G401.6 (cell line): ENCODE measurements around the gene HTRA2.

Source experiments
- FAIRE-seq: peaks from 2 replicates; lab custom pipeline; 2012; peaks lifted over from hg19 to GRCh38; lab: Jason Lieb, UNC

Gene HTRA2

DNA sequence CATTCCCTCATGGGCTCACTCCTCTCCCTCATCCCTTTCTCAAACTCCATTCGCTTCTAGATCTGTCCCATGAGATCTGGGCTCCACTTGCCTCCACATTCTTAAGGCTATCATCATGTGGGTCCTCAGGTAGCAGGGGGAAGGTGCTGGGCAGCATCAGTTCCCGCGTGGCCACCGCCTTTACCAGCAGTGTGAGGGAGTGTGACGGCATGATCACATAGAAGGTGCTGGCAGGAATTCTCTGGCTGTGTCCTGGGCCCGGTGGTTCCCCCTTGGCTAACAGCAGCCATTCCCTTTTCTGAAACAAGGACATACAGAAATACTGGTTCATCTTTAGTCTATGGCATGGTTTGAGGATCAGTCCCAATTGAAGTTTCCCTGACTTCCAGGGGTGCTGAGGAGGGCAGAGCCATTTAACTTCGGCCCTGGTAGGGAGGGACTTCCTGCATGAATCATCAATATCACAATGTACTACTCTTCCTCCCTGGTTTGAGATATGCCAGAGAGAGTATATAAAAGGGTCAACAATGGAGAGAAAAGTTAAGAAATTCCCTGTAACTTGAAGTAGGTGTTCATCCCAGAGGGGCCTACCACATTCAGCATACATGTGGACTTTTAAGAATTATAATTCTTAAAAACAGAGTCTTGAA is 32.5 kb downstream of the HTRA2 start:
- FAIRE-seq: no peak

GRCh38 chr2:74564222-74564621 is 34.5 kb downstream of the HTRA2 start:
- no peak for FAIRE-seq

GRCh38 chr2:74566076-74566753 is 36.5 kb downstream of the HTRA2 start:
- no peak for FAIRE-seq

- no peak for FAIRE-seq
These were observed 37.0 kb downstream of the HTRA2 start for GRCh38 chr2:74566754-74567085.

DNA sequence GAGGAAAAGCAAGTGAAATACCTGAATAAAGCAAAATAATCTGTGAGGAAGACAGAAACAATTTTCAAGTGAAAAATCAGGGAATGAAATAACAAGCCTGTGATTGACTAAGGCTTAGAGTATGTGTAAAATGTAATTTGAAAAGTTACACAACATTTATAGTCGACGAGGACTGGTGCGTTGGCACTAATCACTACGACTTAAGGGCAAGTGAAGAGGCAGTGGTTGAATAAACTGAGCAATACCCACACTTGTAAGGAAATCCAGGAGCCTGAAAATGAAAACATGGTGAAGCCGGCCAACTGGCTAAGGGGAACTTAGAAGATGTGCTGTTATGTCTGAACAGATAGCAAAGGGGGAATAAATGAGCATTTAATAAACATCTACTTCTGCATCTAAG is 38.1 kb downstream of the HTRA2 start:
- FAIRE-seq: no peak

GRCh38 chr2:74569686-74570085 is 40.0 kb downstream of the HTRA2 start:
- FAIRE-seq: no peak

DNA sequence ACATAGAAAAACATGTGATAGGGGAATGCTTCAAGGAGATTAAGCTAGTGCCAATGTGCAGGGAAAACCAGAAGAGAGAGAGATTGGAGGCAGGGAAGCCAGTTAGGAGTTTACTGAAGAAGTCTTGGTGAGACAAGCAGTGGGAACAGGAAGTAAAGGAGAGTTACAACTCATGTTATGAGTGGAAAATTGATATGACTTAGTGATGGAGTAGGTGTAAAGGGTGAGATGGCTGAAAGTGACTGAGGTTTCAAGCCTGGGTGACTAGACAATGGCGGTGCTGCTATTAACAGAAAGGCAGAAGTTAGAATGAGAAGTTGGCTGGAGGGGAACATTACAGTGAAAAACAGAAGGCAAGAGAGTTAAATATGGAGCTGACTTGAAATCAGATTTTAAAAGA is 41.3 kb downstream of the HTRA2 start:
- no peak for FAIRE-seq

DNA sequence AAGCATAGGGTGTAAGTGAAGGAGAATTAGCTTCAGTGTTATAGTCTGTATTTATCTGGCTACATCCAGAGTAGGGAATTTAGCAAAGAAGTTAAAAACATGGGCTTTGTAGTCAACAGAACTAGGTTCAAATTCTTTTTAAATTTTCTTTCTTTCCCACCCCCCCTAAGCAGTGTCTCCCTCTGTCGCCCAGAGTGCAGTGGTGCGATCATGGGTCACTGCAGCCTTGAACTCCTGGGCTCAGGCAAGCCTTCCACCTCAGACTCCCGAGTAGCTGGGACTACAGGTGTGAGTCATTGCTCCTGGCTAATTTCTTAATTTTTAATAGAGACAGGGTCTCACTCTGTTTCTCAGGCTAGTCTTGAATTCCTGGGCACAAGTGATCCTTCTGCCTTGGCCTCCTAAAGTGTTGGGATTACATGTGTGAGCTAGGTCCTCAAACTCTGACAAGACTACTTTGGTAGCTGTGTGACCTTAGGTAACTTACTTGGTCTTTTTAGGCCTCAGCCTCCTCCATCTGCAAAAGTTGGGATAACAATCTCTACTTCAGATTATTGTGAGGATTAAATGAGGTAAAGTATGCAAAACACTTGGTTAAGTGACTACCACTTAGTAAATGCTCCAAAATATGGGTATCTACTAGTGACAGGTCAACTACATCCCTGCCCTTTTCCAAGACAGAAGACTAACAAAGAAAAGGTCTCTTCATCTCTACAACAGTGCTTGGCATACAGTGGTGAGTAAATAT is 42.6 kb downstream of the HTRA2 start:
- FAIRE-seq: no peak

DNA sequence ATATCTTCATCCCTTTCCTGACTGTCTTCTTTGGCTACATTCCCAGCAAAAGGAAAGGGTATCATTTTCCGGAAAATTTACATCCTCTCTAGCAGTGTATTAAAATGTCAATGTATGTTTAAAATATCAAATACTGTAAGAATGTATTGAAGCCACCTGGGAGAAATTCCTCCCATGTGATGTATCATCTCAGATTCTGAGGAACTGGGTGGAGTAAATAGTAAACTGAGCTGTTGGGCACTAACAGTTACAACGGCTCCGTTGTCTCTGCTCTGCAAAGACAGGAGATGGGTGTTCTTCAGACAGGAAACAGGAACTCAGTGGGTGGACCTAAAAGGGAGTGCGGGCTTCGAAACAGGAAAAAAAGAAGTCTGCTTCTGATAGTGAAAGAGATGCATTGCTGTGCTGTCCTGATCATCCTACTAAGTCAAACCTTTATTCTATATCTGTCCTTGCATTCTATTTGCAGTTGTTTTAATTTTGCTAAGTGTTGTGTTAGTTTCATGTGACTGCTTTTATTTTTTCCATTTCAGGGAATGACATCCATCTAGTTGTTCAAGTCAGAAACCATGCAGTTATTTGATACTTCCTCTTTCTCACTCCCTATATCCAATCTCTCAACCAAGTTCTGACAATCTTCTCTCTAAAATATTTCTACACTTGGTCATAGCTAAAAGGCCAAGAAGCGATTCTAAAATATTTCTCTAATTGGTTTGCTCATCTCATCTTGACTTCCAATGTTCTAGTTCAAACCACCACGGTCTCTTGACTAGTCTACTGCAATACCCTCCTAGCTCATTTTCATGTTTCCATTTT is 44.2 kb downstream of the HTRA2 start:
- FAIRE-seq: no peak

DNA sequence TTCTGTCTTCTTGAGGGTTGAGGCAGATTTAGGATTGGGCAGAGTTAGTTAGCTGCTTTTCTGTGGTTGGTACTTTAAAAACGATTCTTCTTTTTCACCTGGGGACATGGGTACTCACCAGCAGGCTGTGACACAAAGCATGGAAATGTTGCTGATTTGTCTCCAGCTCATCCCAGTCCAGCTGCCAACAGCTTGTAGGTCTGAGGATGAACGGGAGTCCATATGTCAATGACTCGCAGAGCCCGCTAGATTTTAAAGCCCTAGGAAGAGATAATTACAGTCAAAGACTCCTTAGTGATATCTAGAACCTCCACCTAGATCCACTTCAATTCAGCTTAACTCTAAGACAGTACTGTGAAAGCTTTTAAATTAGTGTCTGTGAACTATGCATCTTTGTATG is 45.6 kb downstream of the HTRA2 start:
- no peak for FAIRE-seq

DNA sequence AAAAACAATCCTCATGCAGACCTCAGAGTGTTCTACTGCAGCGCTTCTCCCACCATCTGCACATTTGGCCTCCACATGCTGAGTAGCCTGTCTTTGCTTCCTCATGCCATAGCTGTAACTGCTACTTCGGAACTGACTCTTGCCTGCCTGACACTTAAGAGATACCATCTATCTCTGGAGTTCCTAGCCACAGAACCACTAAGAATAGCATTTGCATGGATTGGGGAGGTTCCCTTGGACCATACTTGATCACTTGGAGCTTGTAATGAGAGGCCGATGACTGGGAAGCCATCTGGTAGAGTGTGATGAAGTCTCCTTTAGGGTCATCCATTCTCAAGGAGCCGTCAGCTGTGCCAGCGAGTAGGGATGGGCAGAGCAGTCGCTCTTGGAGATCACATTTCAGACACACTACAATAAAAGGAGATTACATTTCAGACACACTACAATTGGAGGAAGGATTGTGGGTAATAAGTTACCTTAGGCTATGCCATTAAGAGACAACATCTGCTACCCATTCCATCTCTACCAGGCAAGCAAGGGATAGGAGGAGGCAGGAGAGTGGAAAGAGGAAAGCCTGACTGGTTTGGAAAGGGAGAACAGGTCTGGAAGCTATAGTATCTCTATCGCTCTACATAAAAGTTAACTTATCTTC is 46.6 kb downstream of the HTRA2 start:
- FAIRE-seq: no peak

DNA sequence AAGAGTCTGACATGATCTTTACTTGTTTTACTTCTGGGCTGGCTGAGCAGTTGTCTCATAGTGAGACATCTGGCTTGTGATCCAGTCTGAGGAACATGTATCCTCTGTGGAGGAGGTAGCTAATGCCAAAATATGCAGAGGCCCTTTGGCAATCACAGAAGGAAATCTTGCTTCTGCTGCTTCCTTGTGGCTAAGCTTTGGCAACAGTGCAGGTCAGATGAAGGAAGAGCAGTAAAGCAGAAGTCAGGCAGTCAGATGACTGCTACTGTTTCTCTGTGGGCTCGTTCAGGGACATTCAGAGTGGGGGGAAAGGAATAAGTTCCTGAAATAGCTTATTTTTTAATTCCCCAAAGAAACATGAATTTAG is 47.1 kb downstream of the HTRA2 start:
- no peak for FAIRE-seq

DNA sequence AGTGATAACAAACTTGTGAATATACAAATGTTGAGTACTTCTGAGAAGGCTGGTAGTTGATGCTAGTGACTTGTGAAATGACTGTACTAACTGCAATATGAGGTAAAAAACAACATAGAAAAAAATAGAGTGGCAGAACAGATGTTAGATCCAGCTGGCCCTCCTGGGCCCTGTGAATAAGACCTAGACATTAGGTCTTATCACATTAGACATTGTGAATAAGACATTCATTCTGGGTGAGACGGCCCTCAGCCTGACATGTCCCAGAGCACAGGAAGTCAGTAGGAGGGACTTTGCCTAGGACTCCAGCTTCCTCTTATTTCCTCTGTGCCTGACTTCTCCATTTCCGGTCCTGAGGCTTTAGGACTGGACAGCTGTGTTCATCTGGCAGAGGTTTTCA is 47.7 kb downstream of the HTRA2 start:
- FAIRE-seq: no peak

DNA sequence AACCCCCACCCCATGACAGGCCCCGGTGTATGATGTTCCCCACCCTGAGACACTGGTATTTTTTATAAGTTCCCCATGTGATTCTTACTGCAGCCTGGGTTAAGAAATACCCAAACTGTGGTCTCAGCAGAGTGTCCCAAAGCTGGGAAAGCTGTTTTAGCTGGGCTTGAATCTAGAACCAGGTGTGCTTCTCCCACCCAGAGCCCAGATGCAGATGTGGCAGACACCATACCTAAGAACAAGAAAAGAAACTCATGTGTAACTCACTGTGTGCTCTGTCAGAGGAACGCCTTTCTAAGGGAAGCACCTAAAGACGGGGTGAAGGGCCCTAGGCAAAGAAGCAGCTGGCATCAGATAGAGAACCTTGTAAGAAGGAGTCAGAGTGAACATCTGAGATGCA is 48.7 kb downstream of the HTRA2 start:
- FAIRE-seq: no peak

DNA sequence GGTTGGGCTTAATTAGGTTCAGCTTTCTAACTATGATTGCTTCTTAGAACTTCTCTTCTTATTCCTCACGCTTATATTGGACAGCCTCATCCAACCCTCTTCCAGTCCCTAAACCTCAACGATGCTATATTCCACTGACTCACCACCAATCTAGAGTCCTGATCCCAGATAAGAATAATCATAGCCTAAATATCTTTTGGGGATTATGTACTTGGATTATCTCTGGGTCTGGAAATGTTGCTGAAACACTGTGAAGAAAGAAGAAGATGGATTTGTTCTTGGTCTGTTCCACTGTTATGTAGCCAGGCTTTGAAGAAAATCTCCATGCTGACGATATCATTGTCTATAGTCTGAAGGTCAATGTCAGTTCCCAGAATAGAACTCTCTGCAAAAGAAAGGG is 51.7 kb downstream of the HTRA2 start:
- no peak for FAIRE-seq

GRCh38 chr2:74582184-74582583 is 52.5 kb downstream of the HTRA2 start:
- FAIRE-seq: no peak
